HepG2 (cell line): ENCODE results near the gene PSMC3IP. TPM values are rescaled to one million over a fixed set of nuclear protein-coding genes. Genes with fewer than 3 reads are reported as not detected.

Experiments used
- AGO1 ChIP-seq: fragments of 200-400 bp; formaldehyde crosslinking; IDR thresholded peaks from 2 replicates; pipeline ENCODE4 v1.6.1; 2017; ENCODE audit warnings: mild to moderate bottlenecking, low read depth, low read length, moderate library complexity; ENCODE audit not compliant: poor library complexity, severe bottlenecking
- EZH2 ChIP-seq: conservative IDR thresholded peaks from 2 replicates; pipeline ENCODE4 v1.6.1; 2012; ENCODE audit warnings: mild to moderate bottlenecking, low read depth, low read length, moderate library complexity
- FOXA1 ChIP-seq, 2 experiments: fragments of 450-650 bp in 1 of 2; sonication (generic) in 1 of 2; formaldehyde crosslinking in 1 of 2; IDR thresholded peaks; 2 replicates each; pipeline versions ENCODE4 v1.4.0 to v1.6.1; 2016 to 2020; ENCODE audit warnings: missing genetic modification reagents in 1 of 2
- HBP1 ChIP-seq: IDR thresholded peaks from 2 replicates; pipeline ENCODE4 v1.6.1; 2016; ENCODE audit warnings: low read depth, control low read depth
- HNRNPL ChIP-seq: fragments of 200-400 bp; formaldehyde crosslinking; IDR thresholded peaks from 2 replicates; pipeline ENCODE4 v1.6.1; 2017; ENCODE audit warnings: mild to moderate bottlenecking, low read depth, low read length
- MED8 ChIP-seq: sonication (generic); formaldehyde crosslinking; IDR thresholded peaks from 2 replicates; pipeline ENCODE4 v1.8.1; 2023; ENCODE audit warnings: mild to moderate bottlenecking, missing genetic modification reagents; ENCODE audit not compliant: insufficient replicate concordance
- NBN ChIP-seq: fragments of 450-650 bp; conservative IDR thresholded peaks from 2 replicates; pipeline ENCODE4 v1.6.1; 2017
- NPAS2 ChIP-seq: sonication (generic); formaldehyde crosslinking; IDR thresholded peaks from 2 replicates; pipeline ENCODE4 v1.8.0; 2022; ENCODE audit warnings: mild to moderate bottlenecking, missing genetic modification reagents, borderline replicate concordance
- NR0B2 ChIP-seq: sonication (generic); formaldehyde crosslinking; IDR thresholded peaks from 2 replicates; pipeline ENCODE4 v1.4.0; 2020; ENCODE audit warnings: mild to moderate bottlenecking, missing genetic modification reagents
- PCBP2 ChIP-seq: fragments of 200-400 bp; formaldehyde crosslinking; optimal IDR thresholded peaks from 2 replicates; pipeline ENCODE3; 2018; ENCODE audit warnings: low read length, low read depth; ENCODE audit not compliant: poor library complexity, severe bottlenecking
- REST ChIP-seq, 2 experiments: IDR thresholded peaks; 2 replicates each; pipeline ENCODE4 v1.6.1; 2011 to 2012; ENCODE audit warnings: low read length in 2 of 2, borderline replicate concordance in 1 of 2, low read depth in 1 of 2, mild to moderate bottlenecking in 1 of 2, moderate library complexity in 1 of 2
- SETDB1 ChIP-seq: sonication (generic); formaldehyde crosslinking; IDR thresholded peaks from 2 replicates; pipeline ENCODE4 v1.5.1; 2020; ENCODE audit warnings: missing genetic modification reagents, mild to moderate bottlenecking, borderline replicate concordance
- SIX4 ChIP-seq: sonication (generic); formaldehyde crosslinking; IDR thresholded peaks from 2 replicates; pipeline ENCODE4 v1.4.0; 2020; ENCODE audit warnings: missing genetic modification reagents
- SRSF4 ChIP-seq: fragments of 200-400 bp; formaldehyde crosslinking; IDR thresholded peaks from one replicate; pipeline ENCODE4 v1.6.1; 2018; ENCODE audit warnings: mild to moderate bottlenecking, low read depth, low read length, moderate library complexity; ENCODE audit not compliant: poor library complexity, severe bottlenecking
- ZKSCAN1 ChIP-seq: fragments of 150-350 bp; IDR thresholded peaks from 2 replicates; pipeline ENCODE4 v1.6.1; 2014; ENCODE audit warnings: low read length
- ZNF276 ChIP-seq: sonication (generic); formaldehyde crosslinking; IDR thresholded peaks from 2 replicates; pipeline ENCODE4 v1.4.0; 2020; ENCODE audit warnings: mild to moderate bottlenecking, low read depth, missing genetic modification reagents
- ZNF329 ChIP-seq: sonication (generic); formaldehyde crosslinking; IDR thresholded peaks from 2 replicates; pipeline ENCODE4 v1.9.0; 2021; ENCODE audit warnings: low read depth, mild to moderate bottlenecking, missing genetic modification reagents
- ZNF549 ChIP-seq: sonication (generic); formaldehyde crosslinking; IDR thresholded peaks from 2 replicates; pipeline ENCODE4 v1.5.0; 2020; ENCODE audit warnings: missing genetic modification reagents
- ZSCAN25 ChIP-seq: sonication (generic); formaldehyde crosslinking; IDR thresholded peaks from 2 replicates; pipeline ENCODE4 v1.8.0; 2022; ENCODE audit warnings: mild to moderate bottlenecking, missing genetic modification reagents
- polyA plus RNA-seq, 8 experiments: library from polyadenylated mRNA; depleted of rRNA in 3 of 8; stranded (reverse) in 7 of 8; unstranded in 1 of 8; fragments of >200 nt; fragmentation: Illumina TruSeq in 4 of 8; extraction: Trizol in 4 of 8; gene quantifications; 2 replicates each; pipeline versions ENCODE4 v1.2.1 to v1.2.3, GENCODE V29; 2011 to 2016; ENCODE audit warnings: low read depth in 4 of 8, missing spikeins in 1 of 8, mixed read lengths in 1 of 8; ENCODE audit not compliant: insufficient read depth in 1 of 8
- total RNA-seq, 5 experiments: library from RNA; depleted of rRNA; stranded (reverse); fragments of >200 nt; fragmentation: Illumina TruSeq; extraction: Trizol; gene quantifications; 2 replicates each; pipeline ENCODE4 v1.2.3, GENCODE V29; 2016; ENCODE audit warnings: low read depth in 1 of 5

Gene PSMC3IP
- total and polyA plus RNA-seq, 2 of the 13 experiments (the other 11 are each of a cell fraction or from before 2014, with no cell fraction given): 6.5 to 22.4 TPM

GRCh38 chr17:42577532-42578281, at the start of gene PSMC3IP (continued):
- TF ChIP-seq REST (IDR thresholded peaks at IDR 0.05; ENCODE audit: borderline replicate concordance in 1 of 2, low read depth in 1 of 2, low read length in 2 of 2) (peak in 1 of 2 experiments; percentile 37; a peak in 1 of 4 replicates), ZNF276 (CRISPR knock-in tag) (no peak), EZH2 (no peak), SIX4 (CRISPR knock-in tag) (peak; percentile 59; the same call in 1 of the 2 replicates), ZSCAN25 (CRISPR knock-in tag) (peak; percentile 73; the same call in 1 of the 2 replicates), SETDB1 (CRISPR knock-in tag) (no peak), ZKSCAN1 (no peak), SRSF4 (no peak), MED8 (CRISPR knock-in tag) (peak; percentile 36), NPAS2 (CRISPR knock-in tag) (no peak), HNRNPL (peak; percentile 74; the same call in 1 of the 2 replicates), AGO1 (peak; percentile 95), PCBP2 (no peak), NBN (no peak), ZNF549 (CRISPR knock-in tag) (no peak), HBP1 (CRISPR knock-in tag) (peak; percentile 20; the same call in 1 of the 2 replicates), FOXA1 (IDR thresholded peaks at IDR 0.05) (no peak), FOXA1 (CRISPR knock-in tag; IDR thresholded peaks at IDR 0.05) (0 out of 2 replicates have a peak, but pooled peaks have one; percentile 13), NR0B2 (CRISPR knock-in tag) (peak; percentile 29; the same call in 1 of the 2 replicates), ZNF329 (no peak)
